Measurements from ENCODE around the gene DNAJC5G.
"Not testable (repeated sequence)": the region's sequence is repeated elsewhere in the genome, so short reads cannot be mapped to it uniquely, and the experiment has no call there.

DNAJC5G gene

GRCh38 chr2:27312152-27312551, 36.9 kb downstream of the DNAJC5G start:
- no peak for DNase-seq

GRCh38 chr2:27313882-27314645, 38.8 kb downstream of the DNAJC5G start:
- DNase-seq = no peak

- no peak for DNase-seq
These were observed 39.5 kb downstream of the DNAJC5G start for GRCh38 chr2:27314709-27315108.

GRCh38 chr2:27315122-27315521, 39.9 kb downstream of the DNAJC5G start:
- DNase-seq = no peak

- no peak for DNase-seq
These were observed 41.6 kb downstream of the DNAJC5G start for GRCh38 chr2:27316655-27317412.

GRCh38 chr2:27319839-27320238, 44.6 kb downstream of the DNAJC5G start:
- DNase-seq = not testable (repeated sequence)

- DNase-seq = peak; percentile 44
These were observed 45.8 kb downstream of the DNAJC5G start for GRCh38 chr2:27320958-27321543.

- DNase-seq = no peak
These were observed 47.1 kb downstream of the DNAJC5G start for GRCh38 chr2:27322301-27322765.

- DNase-seq = peak; percentile 94
These were observed 47.7 kb downstream of the DNAJC5G start, which contains the start of gene MPV17 for GRCh38 chr2:27322766-27323595. MPV17 (minus strand) TSS chr2:27323097; CDS start chr2:27322517, 580 bp downstream.

- DNase-seq = no peak
These were observed 48.5 kb downstream of the DNAJC5G start for GRCh38 chr2:27323596-27324285.

GRCh38 chr2:27324720-27325119, 49.5 kb downstream of the DNAJC5G start:
- DNase-seq = no peak

All from left hindlimb (tissue), 1 donor.